HG02981 (cell line): Measurements from ENCODE around the gene NKAIN1.
"Not testable (repeated sequence)": the region's sequence is repeated elsewhere in the genome, so short reads cannot be mapped to it uniquely, and the experiment has no call there.

Experiments
- ATAC-seq: cut with Tn5 transposase; IDR thresholded peaks from one replicate; pipeline ENCODE4 v1.9.1; 2021; ENCODE audit warnings: mild to moderate bottlenecking, moderate library complexity; ENCODE audit not compliant: unreplicated experiment

NKAIN1 gene

DNA sequence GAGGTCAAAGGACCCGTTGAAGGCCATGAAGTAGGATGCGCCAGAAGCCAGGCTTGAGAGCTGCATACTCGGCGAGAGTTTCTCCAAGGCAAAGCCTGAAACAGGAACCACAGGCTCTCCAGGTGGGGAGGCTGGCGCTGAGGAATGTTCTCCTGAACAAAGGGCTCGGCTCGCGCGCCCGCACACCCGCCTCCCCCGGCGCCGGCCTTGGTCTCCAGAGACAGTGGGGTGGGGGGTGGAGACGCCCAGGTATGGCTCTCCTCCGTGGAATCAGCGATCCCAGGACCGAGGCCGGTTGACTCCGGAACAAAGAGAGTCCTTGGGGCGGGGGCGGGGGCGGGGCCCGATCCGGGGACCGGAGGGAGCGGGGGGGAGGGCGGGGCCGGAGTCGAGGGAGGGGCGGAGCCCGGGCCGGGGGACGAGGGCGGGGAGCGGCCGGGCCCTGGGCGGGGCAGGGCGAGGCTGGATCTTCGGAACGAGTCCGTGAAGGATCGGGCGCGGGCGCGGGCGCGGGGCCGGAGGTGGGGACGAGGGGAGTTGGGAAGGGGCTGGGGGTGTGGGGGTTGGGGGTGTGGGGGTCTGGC lies 85.0 kb downstream of the NKAIN1 start:
- ATAC-seq: no peak

DNA sequence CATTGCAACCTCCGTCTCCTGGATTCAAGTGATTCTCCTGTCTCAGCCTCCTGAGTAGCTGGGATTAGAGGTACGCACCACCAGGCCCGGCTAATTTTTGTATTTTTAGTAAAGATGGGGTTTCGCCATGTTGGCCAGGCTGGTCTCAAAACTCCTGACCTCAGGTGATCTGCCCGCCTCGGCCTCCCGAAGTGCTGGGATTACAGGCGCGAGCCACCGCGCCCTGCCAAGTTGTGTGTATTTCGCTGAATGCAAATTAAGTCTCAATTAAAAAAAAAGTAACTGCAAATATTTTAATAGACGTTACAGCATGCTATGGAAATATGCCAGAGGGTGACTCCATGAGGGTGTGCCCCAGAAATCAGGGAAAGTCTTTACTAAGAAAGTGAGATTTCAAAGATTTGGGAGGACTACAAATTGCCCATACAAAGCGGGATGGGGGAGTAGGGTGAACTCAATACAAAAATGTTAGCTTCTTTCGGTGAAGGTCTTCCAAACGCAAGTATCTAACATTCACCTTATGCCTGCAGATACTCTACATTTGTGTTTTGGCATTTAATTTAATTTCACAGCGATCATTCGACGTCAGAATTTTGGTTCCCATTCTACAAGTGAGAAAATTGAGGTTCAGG lies 85.6 kb downstream of the NKAIN1 start:
- ATAC-seq: no peak

DNA sequence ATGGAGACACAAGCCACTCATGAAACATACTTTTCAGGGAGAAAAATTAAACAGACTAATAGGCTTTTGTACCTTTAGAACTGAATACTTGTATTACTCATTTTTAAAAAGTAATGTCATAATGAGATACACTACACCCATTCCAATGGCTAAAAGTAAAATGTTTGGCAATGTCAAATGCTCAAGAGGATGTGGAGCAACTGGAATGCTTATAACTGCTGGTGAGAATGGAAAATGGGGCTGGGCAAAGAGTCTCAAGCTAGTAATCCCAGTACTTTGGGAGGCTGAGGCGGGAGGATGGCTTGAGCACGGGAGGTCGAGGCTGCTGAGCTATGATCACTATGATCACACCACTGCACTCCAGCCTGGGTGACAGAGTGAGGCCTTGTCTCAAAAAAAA lies 86.3 kb downstream of the NKAIN1 start:
- ATAC-seq: no peak

DNA sequence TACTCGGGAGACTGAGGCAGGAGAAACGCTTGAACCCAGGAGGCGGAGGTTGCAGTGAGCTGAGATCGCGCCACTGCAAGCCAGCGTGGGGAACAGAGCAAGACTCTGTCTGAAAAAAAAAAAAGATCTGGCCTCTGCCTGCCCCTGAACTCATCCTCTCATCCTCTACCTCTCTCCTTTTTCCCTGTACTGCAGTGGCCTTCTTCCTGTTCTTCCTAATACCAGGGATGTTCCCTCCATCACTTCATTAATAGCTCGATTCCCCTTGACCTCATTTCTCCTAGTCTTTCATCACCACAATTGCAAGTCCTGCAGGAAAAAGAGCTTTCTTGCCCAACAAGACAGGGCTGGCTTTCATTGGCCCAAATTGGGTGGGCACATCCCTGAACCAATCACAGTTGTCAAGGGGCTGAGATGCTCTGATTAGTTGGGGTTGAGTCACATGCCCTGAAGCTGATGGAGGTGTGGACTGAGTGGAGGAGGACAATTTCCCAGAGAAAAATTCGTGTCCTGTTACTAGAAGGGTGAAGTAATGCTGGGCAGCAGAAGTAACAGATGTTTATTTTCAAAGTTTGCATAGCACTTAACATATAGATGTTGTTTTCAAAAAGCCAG lies 87.4 kb downstream of the NKAIN1 start:
- no peak for ATAC-seq

DNA sequence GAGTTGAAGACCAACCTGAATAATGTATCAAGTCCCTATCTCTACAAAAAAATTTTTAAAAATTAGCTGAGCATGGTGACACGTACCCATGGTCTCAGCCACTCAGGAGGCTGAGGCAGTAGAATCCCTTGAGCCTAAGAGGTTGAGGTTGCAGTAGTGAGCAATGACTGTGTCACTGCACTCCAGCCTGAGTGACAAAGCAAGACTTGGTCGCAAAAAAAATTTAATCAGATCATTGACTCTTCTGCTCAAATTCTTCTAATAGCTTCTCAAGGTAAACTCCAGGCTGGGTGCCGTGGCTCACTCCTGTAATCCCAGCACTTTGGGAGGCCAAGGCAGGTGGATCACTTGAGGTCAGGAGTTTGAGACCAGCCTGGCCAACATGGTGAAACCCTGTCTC lies 88.3 kb downstream of the NKAIN1 start:
- no peak for ATAC-seq

DNA sequence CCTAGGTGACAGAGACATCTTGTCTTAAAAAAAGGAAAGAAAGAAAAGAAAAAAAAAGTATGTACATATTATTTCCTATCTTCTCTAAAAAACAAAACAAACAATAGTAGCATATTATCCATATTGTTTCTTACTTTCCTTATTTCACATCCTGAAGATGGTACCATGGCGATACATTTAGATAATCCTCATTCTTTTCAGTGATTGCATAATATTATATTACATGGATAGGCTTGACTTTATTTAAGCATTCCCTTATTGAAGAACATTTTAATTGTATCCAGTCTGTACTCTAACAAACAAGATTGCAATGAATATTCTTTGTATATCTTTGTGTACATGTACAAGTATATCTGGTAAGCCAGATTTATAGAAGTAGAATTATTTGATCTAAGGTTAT lies 91.3 kb downstream of the NKAIN1 start:
- ATAC-seq: no peak

DNA sequence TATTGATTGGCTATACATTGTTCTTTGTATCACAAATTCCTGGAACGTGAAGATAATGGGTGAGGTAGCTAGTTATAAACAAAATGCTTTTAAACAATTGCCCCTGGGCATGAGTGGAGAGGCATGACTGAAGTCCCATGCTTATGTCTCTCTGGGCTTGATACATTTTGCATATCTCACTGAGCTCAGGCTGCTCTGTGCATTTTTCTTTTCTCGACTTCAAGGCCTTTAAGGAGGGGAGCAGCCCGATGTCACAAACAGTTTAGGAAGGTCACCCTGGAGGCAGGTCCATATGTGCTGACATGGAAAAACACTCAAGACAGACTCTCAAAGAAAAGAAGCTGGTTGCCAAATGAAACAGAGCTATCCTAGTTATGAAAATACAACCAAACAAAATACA lies 94.0 kb downstream of the NKAIN1 start:
- no peak for ATAC-seq

DNA sequence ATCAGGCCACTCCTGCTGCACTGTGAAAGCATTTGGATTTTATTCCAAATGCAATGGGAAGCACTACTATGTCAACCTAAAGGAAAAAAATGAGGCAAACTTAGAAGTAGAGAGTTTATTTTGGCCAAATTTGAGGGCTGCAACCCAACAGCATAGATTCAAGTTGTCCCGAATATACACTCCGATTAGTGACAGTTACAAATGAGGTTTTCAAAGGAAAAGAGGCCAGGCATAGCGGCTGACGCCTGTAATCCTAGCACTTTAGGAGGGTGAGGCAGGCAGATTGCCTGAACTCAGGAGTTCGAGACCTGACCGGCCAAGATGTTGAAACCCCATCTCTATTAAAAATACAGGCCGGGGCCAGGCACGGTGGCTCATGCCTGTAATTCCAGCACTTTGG lies 95.2 kb downstream of the NKAIN1 start:
- no peak for ATAC-seq

DNA sequence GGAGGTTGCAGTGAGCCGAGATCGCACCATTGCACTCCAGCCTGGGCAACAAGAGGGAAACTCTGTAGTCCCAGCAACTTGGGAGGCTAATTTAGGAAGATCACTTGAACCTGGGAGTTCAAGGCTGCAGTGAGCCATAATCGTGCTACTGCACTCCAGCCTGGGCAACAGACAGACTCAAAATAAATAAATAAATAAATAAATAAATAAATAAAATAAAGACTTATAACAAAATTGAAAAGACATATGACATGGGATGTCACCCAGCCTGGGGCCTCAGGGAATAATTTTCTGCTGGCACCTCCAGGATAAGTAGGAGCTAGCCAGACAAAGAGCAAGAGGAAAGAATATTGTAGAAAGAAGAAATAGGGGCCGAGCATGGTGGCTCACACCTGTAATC lies 96.2 kb downstream of the NKAIN1 start:
- ATAC-seq: no peak

DNA sequence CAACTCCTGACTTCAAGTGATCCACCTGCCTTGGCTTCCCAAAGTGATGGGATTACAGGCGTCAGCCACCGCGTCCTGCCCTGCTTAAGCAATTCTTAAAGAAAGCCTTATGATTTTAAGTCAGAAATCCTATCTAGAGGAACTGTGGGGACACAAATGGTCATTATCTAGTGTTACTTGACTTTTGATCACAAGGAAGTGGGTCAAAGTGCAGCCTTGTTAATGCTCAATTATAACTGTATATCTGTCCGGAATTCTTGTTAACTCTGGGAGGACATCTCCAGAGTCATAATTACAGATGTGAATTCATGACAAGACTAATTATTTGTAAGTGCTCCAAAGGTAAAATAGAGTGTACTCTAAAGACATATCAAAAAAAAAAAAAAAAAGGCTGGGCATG lies 97.3 kb downstream of the NKAIN1 start:
- ATAC-seq: no peak

DNA sequence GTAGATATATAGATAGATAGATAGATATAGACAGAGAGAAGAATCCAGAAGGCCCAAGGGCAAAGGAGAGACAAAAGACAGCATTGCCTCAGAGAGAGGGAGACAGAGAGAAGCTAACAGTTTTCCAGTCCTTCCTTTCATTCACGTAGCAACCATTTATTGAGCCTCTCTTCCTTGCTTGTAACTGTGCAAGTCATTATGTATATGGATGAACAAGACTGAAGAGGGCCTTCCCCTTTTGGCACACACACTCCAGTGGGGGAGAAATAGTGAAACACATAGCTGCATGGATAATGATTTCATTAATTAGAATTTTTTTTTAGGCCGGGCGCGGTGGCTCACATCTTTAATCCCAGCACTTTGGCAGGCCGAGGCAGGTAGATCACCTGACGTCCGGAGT lies 99.4 kb downstream of the NKAIN1 start:
- ATAC-seq: no peak

DNA sequence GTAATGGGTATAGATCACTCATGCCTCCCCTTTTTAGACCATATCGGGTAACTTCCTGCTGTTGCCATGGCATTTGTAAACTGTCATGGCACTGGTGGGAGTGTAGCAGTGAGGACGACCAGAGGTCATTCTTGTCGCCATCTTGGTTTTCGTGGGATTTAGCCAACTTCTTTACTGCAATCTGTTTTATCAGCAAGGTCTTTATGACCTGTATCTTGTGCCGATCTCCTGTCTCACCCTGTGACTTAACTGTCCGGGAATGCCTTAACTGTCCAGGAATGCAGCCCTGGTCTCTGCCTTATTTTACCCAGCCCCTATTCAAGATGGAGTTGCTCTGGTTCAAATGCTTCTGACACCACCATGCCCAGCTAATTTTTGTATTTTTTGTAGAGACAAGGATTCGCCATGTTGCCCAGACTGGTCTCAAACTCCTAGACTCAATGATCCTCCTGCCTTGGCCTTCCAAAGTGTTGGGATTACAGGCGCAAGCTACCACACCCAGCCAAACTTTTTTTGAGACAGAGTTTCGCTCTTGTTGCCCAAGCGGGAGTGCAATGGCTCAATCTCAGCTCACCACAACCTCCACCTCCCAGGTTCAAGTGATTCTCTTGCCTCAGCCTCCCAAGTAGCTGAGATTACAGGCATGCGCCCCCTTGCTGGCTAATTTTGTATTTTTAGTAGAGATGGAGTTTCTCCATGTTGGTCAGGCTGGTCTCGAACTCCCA lies 100.7 kb downstream of the NKAIN1 start:
- ATAC-seq: not testable (repeated sequence)

DNA sequence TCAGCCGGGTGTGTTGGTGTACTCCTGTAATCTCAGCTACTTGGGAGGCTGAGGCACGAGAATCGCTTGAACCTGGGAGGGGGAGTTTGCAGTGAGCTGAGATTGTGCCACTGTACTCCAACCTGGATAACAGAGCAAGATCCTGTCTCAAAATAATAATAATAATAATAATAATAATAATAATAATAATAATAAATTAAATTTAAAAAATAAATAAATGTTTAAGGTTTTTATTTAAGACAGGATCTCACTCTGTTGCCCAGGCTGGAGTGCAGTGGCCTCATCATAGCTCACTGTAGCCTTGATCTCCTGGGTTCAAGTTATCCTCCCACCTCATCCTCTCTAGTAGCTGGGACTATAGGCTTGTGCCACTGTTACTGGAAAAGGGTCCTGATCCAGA lies 101.8 kb downstream of the NKAIN1 start:
- ATAC-seq: not testable (repeated sequence)

DNA sequence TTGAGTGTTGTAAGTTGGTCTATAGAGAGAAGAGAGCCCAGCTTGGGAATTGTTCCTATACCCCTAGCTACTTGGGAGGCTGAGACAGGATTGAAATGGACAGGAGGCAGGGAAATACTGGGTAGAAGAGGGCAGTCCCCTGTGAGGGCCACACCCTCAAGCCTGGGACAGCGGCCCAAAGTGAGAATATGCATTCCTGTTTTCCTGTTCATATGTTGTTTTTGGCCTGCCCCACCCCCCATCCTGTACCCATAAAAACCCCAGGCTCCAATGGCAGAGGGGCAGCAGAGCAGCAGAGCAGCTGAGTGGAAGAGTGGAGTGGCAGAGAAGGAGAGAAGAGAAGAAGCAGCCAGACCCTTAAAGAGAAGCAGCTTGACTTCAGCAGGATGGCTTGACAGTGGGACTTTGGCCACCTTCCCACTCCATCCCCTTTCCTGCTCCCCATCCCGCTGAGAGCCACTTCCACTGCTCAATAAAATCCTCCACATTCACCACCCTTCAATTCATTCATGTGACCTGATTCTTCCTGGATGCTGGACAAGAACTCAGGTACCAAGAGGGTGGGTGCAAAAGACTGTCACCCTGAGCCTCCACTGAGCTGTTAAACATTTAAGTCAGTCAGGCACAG lies 103.6 kb downstream of the NKAIN1 start:
- no peak for ATAC-seq

DNA sequence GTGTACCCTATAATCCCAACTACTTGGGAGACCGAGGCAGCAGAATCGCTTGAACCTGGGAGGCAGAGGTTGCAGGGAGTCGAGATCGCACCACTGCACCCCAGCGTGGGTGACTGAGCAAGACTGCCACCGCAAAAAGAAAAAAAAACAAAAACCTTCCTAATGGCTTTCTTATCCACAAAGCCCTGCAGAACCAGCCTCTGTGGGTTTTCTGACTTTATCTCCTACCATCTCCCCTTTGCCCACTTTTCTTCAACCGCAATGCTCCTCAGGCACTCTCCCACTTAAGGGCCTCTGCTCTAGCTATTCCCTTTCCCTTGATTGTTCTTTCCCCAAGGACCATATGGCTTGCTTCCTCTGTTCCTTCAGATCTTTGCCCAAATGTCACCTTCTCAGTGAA lies 106.3 kb downstream of the NKAIN1 start:
- ATAC-seq: no peak
